Uterus (tissue), 4 donors: ENCODE data around the gene GGTA1. TPM values are rescaled to one million over a fixed set of nuclear protein-coding genes. Genes with fewer than 3 reads are reported as not detected.

Source experiments
- DNase-seq, 2 donors: peaks; one replicate each; pipeline ENCODE4 v3.0.0-alpha.2; 2019 to 2020
- H3K27ac ChIP-seq, 2 donors: fragments of 200-600 bp; sonication (generic); 1 replicate in 1 of 2; 2 replicates in 1 of 2; pipeline ENCODE4 v1.5.1; 2016 to 2018
- H3K27me3 ChIP-seq, 2 donors: fragments of 200-600 bp; sonication (generic); one replicate each; pipeline ENCODE4 v1.5.1; 2018 to 2019; ENCODE audit warnings: control low read depth in 1 of 2
- H3K36me3 ChIP-seq, 2 donors: fragments of 200-600 bp; sonication (generic); one replicate each; pipeline ENCODE4 v1.5.1; 2019; ENCODE audit warnings: control low read depth in 1 of 2
- H3K4me1 ChIP-seq, 2 donors: fragments of 200-600 bp; sonication (generic); one replicate each; pipeline ENCODE4 v1.5.1; 2018 to 2019; ENCODE audit warnings: control low read depth in 1 of 2
- H3K4me3 ChIP-seq, 2 donors: fragments of 200-600 bp; sonication (generic); 1 replicate in 1 of 2; 2 replicates in 1 of 2; pipeline ENCODE4 v1.5.1; 2018 to 2019; ENCODE audit warnings: mild to moderate bottlenecking in 1 of 2
- H3K9me3 ChIP-seq, 2 donors: fragments of 200-600 bp; sonication (generic); one replicate each; pipeline ENCODE4 v1.5.1; 2019; ENCODE audit warnings: control low read depth in 1 of 2
- CTCF ChIP-seq, 4 experiments: fragments of 200-600 bp in 2 of 4; fragments of 450-650 bp in 2 of 4; sonication (generic) in 2 of 4; IDR thresholded peaks; one replicate each; pipeline ENCODE4 v1.5.1; 2016 to 2019; ENCODE audit warnings: antibody characterized with exemption in 4 of 4, mild to moderate bottlenecking in 2 of 4, moderate library complexity in 1 of 4
- POLR2A ChIP-seq, 2 donors: fragments of 450-650 bp; IDR thresholded peaks; one replicate each; pipeline ENCODE4 v1.6.1; 2016; ENCODE audit warnings: antibody characterized with exemption in 2 of 2, mild to moderate bottlenecking in 1 of 2, moderate library complexity in 1 of 2
- intact Hi-C: fragments of 100-400 bp; cut with DNase I; formaldehyde crosslinking; loops from one replicate; pipeline ENCODE4 v1.15.1; 2023; ENCODE audit warnings: low total_unique reads
- total RNA-seq, 4 donors: library from RNA; depleted of rRNA in 3 of 4; stranded (reverse); fragments of >200 nt in 3 of 4; gene quantifications; one replicate each; pipeline versions ENCODE4 v1.1.0 to v1.2.4, GENCODE V29; 2014 to 2023
- donor health status: DM: yes; HTN: yes; CAD: no.

The GGTA1 gene
- total RNA-seq, 4 donors from 2014 or later = 0.77 to 16.3 (median 6.0) TPM

GRCh38 chr9:121494192-121494591, 5.5 kb downstream of the GGTA1 start:
- Histone ChIP-seq H3K27ac (no peak overlapping the region), H3K4me1 (peaks cover 0 to 4% of the 10 kb centered on the region in 2 donors), H3K36me3 (no peaks in the 10 kb centered on the region), H3K27me3 (no peaks in the 10 kb centered on the region), H3K9me3 (no peaks in the 10 kb centered on the region), H3K4me3 (no peak overlapping the region)
- intact Hi-C loops = no loop called here
- TF ChIP-seq CTCF (IDR thresholded peaks at IDR 0.05) = no peak
- no peak for TF ChIP-seq POLR2A (IDR thresholded peaks at IDR 0.05)
- DNase-seq = no peak

- no peaks in the 10 kb centered on the region for H3K9me3 ChIP-seq
- H3K36me3 ChIP-seq = no peaks in the 10 kb centered on the region
- H3K4me3 ChIP-seq = no peak overlapping the region
- TF ChIP-seq POLR2A (IDR thresholded peaks at IDR 0.05) = no peak
- TF ChIP-seq CTCF (IDR thresholded peaks at IDR 0.05) = no peak
- H3K27me3 ChIP-seq = no peaks in the 10 kb centered on the region
- no peak for DNase-seq
- no peak overlapping the region for H3K27ac ChIP-seq
- no peaks in the 10 kb centered on the region for H3K4me1 ChIP-seq
- intact Hi-C loops = no loop called here
Observed at GRCh38 chr9:121491111-121491510, 8.5 kb downstream of the GGTA1 start.

- H3K27me3 ChIP-seq = no peaks in the 10 kb centered on the region
- TF ChIP-seq CTCF (IDR thresholded peaks at IDR 0.05) = no peak
- no peaks in the 10 kb centered on the region for H3K9me3 ChIP-seq
- no peak overlapping the region for H3K27ac ChIP-seq
- intact Hi-C loops = no loop called here
- no peaks in the 10 kb centered on the region for H3K36me3 ChIP-seq
- no peaks in the 10 kb centered on the region for H3K4me1 ChIP-seq
- no peak for DNase-seq
- H3K4me3 ChIP-seq = no peak overlapping the region
Observed at GRCh38 chr9:121489344-121489743, 10.3 kb downstream of the GGTA1 start.

- DNase-seq = no peak
- Histone ChIP-seq H3K4me3 (no peak overlapping the region), H3K27ac (no peak overlapping the region), H3K36me3 (no peaks in the 10 kb centered on the region), H3K27me3 (no peaks in the 10 kb centered on the region), H3K9me3 (no peaks in the 10 kb centered on the region), H3K4me1 (no peaks in the 10 kb centered on the region)
- intact Hi-C loops = no loop called here
- TF ChIP-seq CTCF (IDR thresholded peaks at IDR 0.05) = no peak
- TF ChIP-seq POLR2A (IDR thresholded peaks at IDR 0.05) = no peak
Observed at GRCh38 chr9:121486043-121486442, 13.6 kb downstream of the GGTA1 start.

GRCh38 chr9:121485623-121486022, 14.0 kb downstream of the GGTA1 start:
- no peak for TF ChIP-seq CTCF (IDR thresholded peaks at IDR 0.05)
- no peak for TF ChIP-seq POLR2A (IDR thresholded peaks at IDR 0.05)
- H3K9me3 ChIP-seq = no peaks in the 10 kb centered on the region
- intact Hi-C loops = no loop called here
- H3K4me1 ChIP-seq = no peaks in the 10 kb centered on the region
- no peaks in the 10 kb centered on the region for H3K36me3 ChIP-seq
- no peak overlapping the region for H3K27ac ChIP-seq
- no peak overlapping the region for H3K4me3 ChIP-seq
- no peaks in the 10 kb centered on the region for H3K27me3 ChIP-seq
- DNase-seq = no peak
